ENCODE results near the gene YAP1.

DNA sequence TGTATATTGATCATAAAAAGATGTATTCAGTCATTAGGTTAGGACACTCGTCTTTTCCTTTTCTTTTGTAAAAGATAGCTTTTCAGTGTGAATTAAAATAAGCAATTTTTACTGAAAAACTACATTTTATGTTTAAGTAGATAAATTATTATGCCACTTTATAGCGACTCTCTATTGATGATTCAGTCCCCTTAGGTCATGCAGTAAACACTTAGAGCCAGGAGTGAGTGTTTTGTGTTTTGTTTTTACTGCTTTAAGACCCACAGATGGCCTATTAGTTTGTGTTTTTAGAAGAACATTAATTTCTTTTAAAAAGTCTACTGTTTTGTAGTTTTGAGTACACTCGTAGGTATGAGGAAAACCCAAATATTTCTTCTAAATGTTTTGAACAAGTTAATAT, 86.6 kb downstream of the YAP1 start:
- TF ChIP-seq, protein P1, sequence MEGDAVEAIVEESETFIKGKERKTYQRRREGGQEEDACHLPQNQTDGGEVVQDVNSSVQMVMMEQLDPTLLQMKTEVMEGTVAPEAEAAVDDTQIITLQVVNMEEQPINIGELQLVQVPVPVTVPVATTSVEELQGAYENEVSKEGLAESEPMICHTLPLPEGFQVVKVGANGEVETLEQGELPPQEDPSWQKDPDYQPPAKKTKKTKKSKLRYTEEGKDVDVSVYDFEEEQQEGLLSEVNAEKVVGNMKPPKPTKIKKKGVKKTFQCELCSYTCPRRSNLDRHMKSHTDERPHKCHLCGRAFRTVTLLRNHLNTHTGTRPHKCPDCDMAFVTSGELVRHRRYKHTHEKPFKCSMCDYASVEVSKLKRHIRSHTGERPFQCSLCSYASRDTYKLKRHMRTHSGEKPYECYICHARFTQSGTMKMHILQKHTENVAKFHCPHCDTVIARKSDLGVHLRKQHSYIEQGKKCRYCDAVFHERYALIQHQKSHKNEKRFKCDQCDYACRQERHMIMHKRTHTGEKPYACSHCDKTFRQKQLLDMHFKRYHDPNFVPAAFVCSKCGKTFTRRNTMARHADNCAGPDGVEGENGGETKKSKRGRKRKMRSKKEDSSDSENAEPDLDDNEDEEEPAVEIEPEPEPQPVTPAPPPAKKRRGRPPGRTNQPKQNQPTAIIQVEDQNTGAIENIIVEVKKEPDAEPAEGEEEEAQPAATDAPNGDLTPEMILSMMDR (IDR thresholded peaks at IDR 0.05; ENCODE audit: low read depth, low read length, missing input control): no peak
- TF ChIP-seq, protein P2, sequence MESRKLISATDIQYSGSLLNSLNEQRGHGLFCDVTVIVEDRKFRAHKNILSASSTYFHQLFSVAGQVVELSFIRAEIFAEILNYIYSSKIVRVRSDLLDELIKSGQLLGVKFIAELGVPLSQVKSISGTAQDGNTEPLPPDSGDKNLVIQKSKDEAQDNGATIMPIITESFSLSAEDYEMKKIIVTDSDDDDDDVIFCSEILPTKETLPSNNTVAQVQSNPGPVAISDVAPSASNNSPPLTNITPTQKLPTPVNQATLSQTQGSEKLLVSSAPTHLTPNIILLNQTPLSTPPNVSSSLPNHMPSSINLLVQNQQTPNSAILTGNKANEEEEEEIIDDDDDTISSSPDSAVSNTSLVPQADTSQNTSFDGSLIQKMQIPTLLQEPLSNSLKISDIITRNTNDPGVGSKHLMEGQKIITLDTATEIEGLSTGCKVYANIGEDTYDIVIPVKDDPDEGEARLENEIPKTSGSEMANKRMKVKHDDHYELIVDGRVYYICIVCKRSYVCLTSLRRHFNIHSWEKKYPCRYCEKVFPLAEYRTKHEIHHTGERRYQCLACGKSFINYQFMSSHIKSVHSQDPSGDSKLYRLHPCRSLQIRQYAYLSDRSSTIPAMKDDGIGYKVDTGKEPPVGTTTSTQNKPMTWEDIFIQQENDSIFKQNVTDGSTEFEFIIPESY (IDR thresholded peaks at IDR 0.05): no peak
- TF ChIP-seq TAF1 (conservative IDR thresholded peaks at IDR 0.05) (no peak), EGR1 (IDR thresholded peaks at IDR 0.05; ENCODE audit: low read depth in 2 of 2) (no peak), RAD21 (IDR thresholded peaks at IDR 0.05) (no peak)
- TF ChIP-seq, protein P3, sequence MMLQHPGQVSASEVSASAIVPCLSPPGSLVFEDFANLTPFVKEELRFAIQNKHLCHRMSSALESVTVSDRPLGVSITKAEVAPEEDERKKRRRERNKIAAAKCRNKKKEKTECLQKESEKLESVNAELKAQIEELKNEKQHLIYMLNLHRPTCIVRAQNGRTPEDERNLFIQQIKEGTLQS (IDR thresholded peaks at IDR 0.05): no peak
- TF ChIP-seq, protein P4, sequence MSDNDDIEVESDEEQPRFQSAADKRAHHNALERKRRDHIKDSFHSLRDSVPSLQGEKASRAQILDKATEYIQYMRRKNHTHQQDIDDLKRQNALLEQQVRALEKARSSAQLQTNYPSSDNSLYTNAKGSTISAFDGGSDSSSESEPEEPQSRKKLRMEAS (IDR thresholded peaks at IDR 0.05): no peak
- TF ChIP-seq, protein P5, sequence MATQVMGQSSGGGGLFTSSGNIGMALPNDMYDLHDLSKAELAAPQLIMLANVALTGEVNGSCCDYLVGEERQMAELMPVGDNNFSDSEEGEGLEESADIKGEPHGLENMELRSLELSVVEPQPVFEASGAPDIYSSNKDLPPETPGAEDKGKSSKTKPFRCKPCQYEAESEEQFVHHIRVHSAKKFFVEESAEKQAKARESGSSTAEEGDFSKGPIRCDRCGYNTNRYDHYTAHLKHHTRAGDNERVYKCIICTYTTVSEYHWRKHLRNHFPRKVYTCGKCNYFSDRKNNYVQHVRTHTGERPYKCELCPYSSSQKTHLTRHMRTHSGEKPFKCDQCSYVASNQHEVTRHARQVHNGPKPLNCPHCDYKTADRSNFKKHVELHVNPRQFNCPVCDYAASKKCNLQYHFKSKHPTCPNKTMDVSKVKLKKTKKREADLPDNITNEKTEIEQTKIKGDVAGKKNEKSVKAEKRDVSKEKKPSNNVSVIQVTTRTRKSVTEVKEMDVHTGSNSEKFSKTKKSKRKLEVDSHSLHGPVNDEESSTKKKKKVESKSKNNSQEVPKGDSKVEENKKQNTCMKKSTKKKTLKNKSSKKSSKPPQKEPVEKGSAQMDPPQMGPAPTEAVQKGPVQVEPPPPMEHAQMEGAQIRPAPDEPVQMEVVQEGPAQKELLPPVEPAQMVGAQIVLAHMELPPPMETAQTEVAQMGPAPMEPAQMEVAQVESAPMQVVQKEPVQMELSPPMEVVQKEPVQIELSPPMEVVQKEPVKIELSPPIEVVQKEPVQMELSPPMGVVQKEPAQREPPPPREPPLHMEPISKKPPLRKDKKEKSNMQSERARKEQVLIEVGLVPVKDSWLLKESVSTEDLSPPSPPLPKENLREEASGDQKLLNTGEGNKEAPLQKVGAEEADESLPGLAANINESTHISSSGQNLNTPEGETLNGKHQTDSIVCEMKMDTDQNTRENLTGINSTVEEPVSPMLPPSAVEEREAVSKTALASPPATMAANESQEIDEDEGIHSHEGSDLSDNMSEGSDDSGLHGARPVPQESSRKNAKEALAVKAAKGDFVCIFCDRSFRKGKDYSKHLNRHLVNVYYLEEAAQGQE (IDR thresholded peaks at IDR 0.05): no peak

Measured in liver (tissue), 3 donors.